Activated B cell treated with CpG ODN at 0.5 μM for 24 hours (primary cell): ENCODE results near the gene ARL2. TPM values are rescaled to one million over a fixed set of nuclear protein-coding genes. Genes with fewer than 3 reads are reported as not detected.
A peak's percentile ranks its signal among the peaks of the same experiment; 100 is the strongest.
"Not testable (repeated sequence)": the region's sequence is repeated elsewhere in the genome, so short reads cannot be mapped to it uniquely, and the experiment has no call there.

Experiments
- ATAC-seq: fragments of 200-7000 bp; cut with Tn5 transposase; one replicate; pipeline ENCODE4 v1.10.0; 2021; ENCODE audit warnings: low read depth, mild to moderate bottlenecking, moderate library complexity
- CTCF ChIA-PET: fragments of 350-600 bp; sonication (Branson Sonifier 250); formaldehyde crosslinking; loops from one replicate; lab custom pipeline; 2021; ENCODE audit warnings: antibody characterized with exemption; lab: Charles Lee
- POLR2A ChIA-PET: fragments of 350-600 bp; sonication (Branson Sonifier 250); formaldehyde crosslinking; loops from one replicate; lab custom pipeline; 2021; ENCODE audit warnings: antibody characterized with exemption; lab: Charles Lee
- DNase-seq: peaks from one replicate; pipeline ENCODE4 v3.0.0; 2022
- H3K27ac Mint-ChIP-seq: one replicate; pipeline ENCODE4 v1.8.0; 2020; ENCODE audit warnings: mixed read lengths
- H3K27me3 Mint-ChIP-seq: one replicate; pipeline ENCODE4 v1.8.0; 2021; ENCODE audit warnings: mixed read lengths
- H3K36me3 Mint-ChIP-seq: one replicate; pipeline ENCODE4 v1.8.0; 2021; ENCODE audit warnings: low read depth, mixed read lengths
- H3K4me1 Mint-ChIP-seq: one replicate; pipeline ENCODE4 v1.8.0; 2021; ENCODE audit warnings: mixed read lengths
- H3K4me3 Mint-ChIP-seq: one replicate; pipeline ENCODE4 v1.8.0; 2020; ENCODE audit warnings: mild to moderate bottlenecking, mixed read lengths
- H3K9me3 Mint-ChIP-seq: one replicate; pipeline ENCODE4 v1.8.0; 2020; ENCODE audit warnings: mixed read lengths
- CTCF ChIP-seq: fragments of 200-600 bp; IDR thresholded peaks from one replicate; pipeline ENCODE4 v1.8.0; 2022; ENCODE audit warnings: antibody characterized with exemption, mild to moderate bottlenecking
- intact Hi-C: fragments of 100-400 bp; cut with micrococcal nuclease; formaldehyde crosslinking; loops from one replicate; pipeline ENCODE4 v1.15.1; 2024
- total RNA-seq: library from RNA; stranded (reverse); gene quantifications from 2 replicates; pipeline ENCODE4 v1.2.3, GENCODE V29; 2022

The ARL2 gene
- total RNA-seq, 1 donor from 2014 or later: 65.6 TPM

DNA sequence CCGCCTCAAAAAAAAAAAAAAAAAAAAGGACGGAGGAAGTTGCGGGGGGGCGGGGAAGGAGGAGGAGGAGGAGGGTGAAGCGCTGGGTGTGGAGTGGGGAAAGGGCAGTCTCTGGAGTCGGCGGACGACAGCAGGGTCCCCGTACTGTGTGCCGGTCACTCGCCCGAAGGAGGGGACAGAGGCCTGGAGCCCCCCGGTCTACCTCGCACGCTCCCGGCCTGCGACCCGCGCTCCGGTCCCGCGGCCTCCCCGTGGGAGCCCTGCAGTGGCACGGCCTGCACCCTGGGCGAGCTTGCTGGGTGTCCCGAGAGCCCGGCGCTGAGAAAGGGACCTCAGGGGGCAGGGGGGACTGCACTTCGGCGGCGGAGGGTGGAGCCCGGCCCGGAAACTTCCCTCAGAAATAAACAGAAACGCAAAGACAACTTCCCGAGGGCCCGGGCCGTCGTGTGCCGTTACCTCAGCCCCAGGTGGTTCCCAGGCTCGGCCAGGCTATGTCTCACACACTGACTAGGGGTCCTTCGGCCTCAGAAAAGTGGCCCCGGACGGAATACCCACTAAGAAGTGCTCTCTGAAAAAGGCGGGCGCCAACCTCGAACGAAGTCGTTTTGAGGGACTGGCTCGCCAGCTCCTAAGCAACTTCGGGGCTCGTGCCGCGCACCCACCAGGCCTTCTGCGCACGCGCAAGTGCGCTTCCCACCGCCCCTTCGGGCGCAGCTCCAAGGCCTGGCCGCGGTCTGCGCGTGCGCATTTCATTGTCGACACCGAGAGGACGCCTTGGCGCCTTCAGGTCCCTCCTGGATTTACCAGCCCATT is 42.3 kb upstream of the ARL2 start, which contains the start of gene MAJIN:
TSS of gene MAJIN (minus strand) at position 688 of the 813 bp plus-strand sequence. CDS start 12,703 bp downstream, outside the sequence.
- Mint-ChIP-seq H3K36me3 (no peaks in the 10 kb centered on the region), H3K4me1 (peaks cover 34% of the 10 kb centered on the region), H3K27me3 (no peaks in the 10 kb centered on the region), H3K27ac (peak within 1 kb of the TSS; percentile 84), H3K9me3 (no peaks in the 10 kb centered on the region), H3K4me3 (peak within 1 kb of the TSS; percentile 80)
- ChIA-PET POLR2A (interaction anchor here (0.6 to 1.4 kb wide), 10 partner anchors 10 to 700 kb away, joined by 3 to 13 read pairs (median 6); partner anchors contain the start of genes BATF2 and POLA2), CTCF (interaction anchor here (0.7 to 1.3 kb wide), 3 partner anchors 25 to 146 kb away, joined by 3 read pairs; partner anchors contain the start of genes BATF2 and ZNHIT2)
- peak; percentile 77 for ATAC-seq
- intact Hi-C loops: loop anchor here (5.0 kb wide), 2 partner anchors 41 to 49 kb away; partner anchors contain the start of genes ARL2 and PPP2R5B
- peak; percentile 83 for DNase-seq
- no peak for TF ChIP-seq CTCF

GRCh38 chr11:64974124-64974523 is 39.8 kb upstream of the ARL2 start:
- ATAC-seq (no peak), DNase-seq (no peak)
- TF ChIP-seq CTCF: no peak
- intact Hi-C loops: loop anchor here (5.0 kb wide), 2 partner anchors 38 to 52 kb away; partner anchors contain the start of genes ARL2 and PPP2R5B
- Mint-ChIP-seq H3K9me3 (no peaks in the 10 kb centered on the region), H3K36me3 (no peaks in the 10 kb centered on the region), H3K27me3 (no peaks in the 10 kb centered on the region), H3K4me3 (no peak overlapping the region), H3K4me1 (peaks cover 37% of the 10 kb centered on the region), H3K27ac (peak overlapping the region; percentile 65)
- ChIA-PET POLR2A (no interaction called here), CTCF (no interaction called here)

DNA sequence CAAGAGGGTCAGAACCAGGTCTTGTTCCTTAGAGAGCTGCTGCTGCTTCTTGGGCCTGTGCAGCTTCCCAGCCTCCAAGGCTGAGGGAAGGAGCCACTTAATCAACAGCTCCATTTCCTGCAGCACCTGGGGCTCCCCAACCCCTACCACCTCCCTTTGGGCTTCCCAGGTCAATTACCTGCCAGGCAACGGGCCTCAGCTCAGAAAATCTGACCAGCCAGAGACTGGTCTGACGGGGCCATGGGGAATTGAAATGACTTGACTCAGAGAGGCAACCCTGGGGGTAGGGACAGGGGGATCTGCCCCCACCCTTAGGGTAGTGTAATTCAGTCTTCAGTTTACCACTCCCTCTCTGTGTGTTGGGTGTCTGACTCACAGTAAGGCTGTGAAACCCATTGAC is 37.3 kb upstream of the ARL2 start:
- TF ChIP-seq CTCF: no peak
- Mint-ChIP-seq H3K27me3 (no peaks in the 10 kb centered on the region), H3K4me1 (peaks cover 26% of the 10 kb centered on the region), H3K9me3 (no peaks in the 10 kb centered on the region), H3K4me3 (no peak overlapping the region), H3K36me3 (no peaks in the 10 kb centered on the region), H3K27ac (no peak overlapping the region)
- no peak for DNase-seq
- POLR2A ChIA-PET: no interaction called here
- intact Hi-C loops: no loop called here
- ATAC-seq: no peak
- CTCF ChIA-PET: no interaction called here

DNA sequence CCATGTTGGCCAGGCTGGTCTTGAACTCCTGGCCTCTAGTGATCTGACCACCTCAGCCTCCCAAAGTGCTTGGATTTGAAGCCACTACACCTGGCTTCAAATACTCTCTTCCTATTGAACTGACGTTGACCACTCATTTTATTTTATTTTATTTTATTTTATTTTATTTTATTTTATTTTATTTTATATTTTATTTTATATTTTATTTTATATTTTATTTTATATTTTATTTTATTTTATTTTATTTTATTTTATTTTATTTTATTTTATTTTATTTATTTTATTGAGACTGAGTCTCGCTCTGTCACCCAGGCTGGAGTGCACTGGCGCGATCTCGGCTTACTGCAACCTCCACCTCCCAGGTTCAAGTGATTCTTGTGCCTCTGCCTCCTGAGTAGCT is 30.6 kb upstream of the ARL2 start:
- ATAC-seq: not testable (repeated sequence)

GRCh38 chr11:64987998-64988854 is 25.7 kb upstream of the ARL2 start:
- no peaks in the 10 kb centered on the region for H3K36me3 Mint-ChIP-seq
- H3K4me1 Mint-ChIP-seq: peaks cover 67% of the 10 kb centered on the region
- H3K9me3 Mint-ChIP-seq: no peaks in the 10 kb centered on the region
- H3K27me3 Mint-ChIP-seq: no peaks in the 10 kb centered on the region
- no peak overlapping the region for H3K4me3 Mint-ChIP-seq
- TF ChIP-seq CTCF: no peak
- ChIA-PET CTCF (no interaction called here), POLR2A (interaction anchor here (0.7 to 1.0 kb wide), 2 partner anchors 54 to 170 kb away, joined by 3 read pairs; no protein-coding TSS in a partner anchor)
- DNase-seq: no peak
- ATAC-seq: no peak
- intact Hi-C loops: no loop called here
- no peak overlapping the region for H3K27ac Mint-ChIP-seq

More for the DNA sequence above, 30.6 kb upstream of the ARL2 start:
- intact Hi-C loops, DNase-seq, CTCF ChIA-PET, H3K4me3 Mint-ChIP-seq, H3K27me3 Mint-ChIP-seq, POLR2A ChIA-PET, H3K36me3 Mint-ChIP-seq, H3K9me3 Mint-ChIP-seq: not testable (repeated sequence)
- peak overlapping the region; percentile 24 for H3K27ac Mint-ChIP-seq
- peaks cover 38% of the 10 kb centered on the region for H3K4me1 Mint-ChIP-seq
